Left cardiac atrium (tissue), 4 donors: ENCODE data around the gene KRT81. TPM values are rescaled to one million over a fixed set of nuclear protein-coding genes. Genes with fewer than 3 reads are reported as not detected.

Source experiments
- ATAC-seq, 2 donors: fragments of 200-7000 bp; cut with Tn5 transposase; one replicate each; pipeline ENCODE4 v1.9.1; 2020; ENCODE audit warnings: mild to moderate bottlenecking in 2 of 2, moderate library complexity in 2 of 2
- DNase-seq: peaks from one replicate; pipeline ENCODE4 v3.0.0-alpha.2; 2020
- intact Hi-C, 2 donors: fragments of 100-400 bp; cut with DNase I; formaldehyde crosslinking; loops; one replicate each; pipeline versions ENCODE4 v1.14.1 to v1.15.1; 2022 to 2023
- total RNA-seq, 2 donors: library from RNA; stranded (reverse); fragmentation: NEBNext Ultra II Directional; extraction: Animal tissue kit (Norgen Biotek cat#: 25700); gene quantifications; one replicate each; pipeline ENCODE4 v1.2.1, GENCODE V29; 2021
- donor health status: DM: no; HTN: yes; CAD: no.
- donor health status: DM: no; HTN: yes; CAD: no; lungs with severe emphysema.
- donor health status: DM: yes; HTN: yes; CAD: no.
- donor health status: Dilated cardiomyopathy.

Gene KRT81
- total RNA-seq, 2 donors from 2014 or later: not detected

DNA sequence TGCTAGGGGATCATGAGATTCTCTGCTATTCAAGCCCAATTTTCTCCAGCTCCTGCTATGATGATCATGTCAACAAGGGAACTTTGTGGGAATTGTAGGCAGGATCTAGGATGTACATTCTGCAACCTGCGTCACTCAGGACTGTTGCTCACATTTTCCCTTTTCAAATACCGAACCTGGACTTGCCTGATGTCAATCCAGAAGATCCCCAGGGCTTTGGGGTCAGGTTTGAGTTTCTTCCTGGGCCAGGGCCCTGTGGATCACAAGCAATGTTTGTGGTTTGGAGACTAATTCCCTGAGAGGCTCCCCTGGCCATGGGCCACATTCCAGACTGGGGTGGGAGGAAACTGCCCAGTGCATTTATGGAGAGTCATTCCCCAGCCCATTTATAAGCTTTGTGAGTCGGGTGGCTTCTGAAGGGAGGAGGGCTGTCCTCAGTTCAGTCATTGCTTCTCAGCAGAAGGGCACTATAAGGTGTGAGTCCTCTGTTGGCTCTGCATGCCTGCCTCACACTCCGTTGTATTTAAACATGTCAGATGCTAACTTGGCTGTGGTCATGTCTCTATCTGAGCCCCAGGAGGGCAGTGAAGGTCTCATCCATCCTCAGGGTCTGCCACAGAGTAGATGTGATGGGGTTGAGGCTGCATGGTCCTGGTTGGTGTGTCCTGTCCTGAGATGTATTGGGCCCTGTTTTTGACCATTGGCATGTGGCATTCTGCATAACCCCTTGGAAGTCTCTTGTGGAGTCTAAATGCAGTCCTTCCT, 10.4 kb downstream of the KRT81 start:
- intact Hi-C loops: loop anchor here in 1 of 2 donors (2.0 kb wide), 1 partner anchor 120 kb away; no protein-coding TSS in a partner anchor
- ATAC-seq (peak; percentile 52 to 53), DNase-seq (peak; percentile 56)

DNA sequence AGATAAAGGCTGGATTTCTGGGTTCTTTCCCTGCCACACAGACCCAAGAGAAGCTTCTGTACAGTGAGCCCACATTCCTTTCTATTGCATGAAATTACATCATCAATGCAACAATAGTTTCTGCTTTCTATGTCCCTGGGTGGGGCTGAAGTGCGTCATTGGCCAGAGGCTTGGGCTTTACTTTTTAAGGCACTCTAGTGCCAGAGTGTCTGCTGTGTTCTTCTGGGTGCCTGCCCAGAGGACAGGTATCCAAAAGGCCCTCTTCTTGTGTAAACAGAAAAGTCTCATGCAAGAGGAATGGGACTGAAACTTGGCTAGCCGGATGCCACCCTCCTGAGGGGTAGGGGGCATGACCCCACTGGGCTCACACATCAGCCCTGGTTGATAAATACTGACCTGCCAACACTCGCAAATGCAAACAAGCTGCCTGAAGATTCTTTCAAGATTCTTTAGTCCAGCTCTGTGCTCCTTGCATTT, 11.0 kb downstream of the KRT81 start:
- DNase-seq: peak; percentile 61
- peak; percentile 12 to 68 for ATAC-seq
- intact Hi-C loops: loop anchor here in 1 of 2 donors (2.0 kb wide), 1 partner anchor 120 kb away; no protein-coding TSS in a partner anchor

DNA sequence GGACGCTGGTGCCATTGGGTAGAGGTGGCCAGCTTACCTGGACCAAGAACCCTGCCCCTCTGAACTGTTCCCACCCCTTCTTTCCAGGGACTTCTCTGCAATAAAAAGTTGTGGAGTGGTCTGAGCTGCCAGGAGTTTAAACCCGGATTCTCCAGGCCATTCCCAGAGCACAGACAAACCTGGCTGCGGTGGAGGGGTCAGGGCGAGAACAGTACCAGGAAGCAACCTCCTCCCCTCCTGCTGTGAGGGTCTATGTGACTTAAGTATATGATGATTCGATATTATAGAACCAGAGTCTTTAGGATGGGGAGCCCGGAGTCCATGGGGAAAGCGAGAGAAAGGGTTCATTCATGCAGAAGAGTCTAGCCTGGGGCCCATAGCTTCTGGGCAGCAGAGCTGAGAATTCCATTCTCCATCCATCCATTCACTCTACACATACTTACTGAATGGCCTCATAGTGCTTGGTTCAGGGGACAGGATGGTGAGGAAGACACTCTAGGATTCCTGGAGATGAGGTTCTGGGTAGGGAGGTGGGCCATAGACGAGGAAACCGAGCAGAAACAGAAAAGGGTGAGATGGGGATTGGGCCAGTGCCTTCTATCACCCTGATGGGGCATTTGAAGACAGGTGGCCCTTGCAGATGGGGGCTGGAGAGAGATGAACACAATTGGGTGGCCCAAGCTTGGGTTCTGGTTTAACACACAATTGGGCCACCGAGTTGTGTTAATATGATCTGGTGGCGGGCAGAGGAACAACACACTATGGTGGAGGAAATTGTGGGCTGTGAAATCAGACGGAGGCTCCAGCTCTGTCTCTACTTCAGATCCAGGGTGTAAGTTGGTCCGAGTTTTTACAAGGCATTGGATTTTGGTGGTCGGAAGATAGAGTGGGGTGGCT, 11.7 kb downstream of the KRT81 start:
- DNase-seq: no peak
- ATAC-seq: no peak
- intact Hi-C loops: loop anchor here in 1 of 2 donors (2.0 to 10.0 kb wide), 2 partner anchors 65 to 119 kb away; no protein-coding TSS in a partner anchor

DNA sequence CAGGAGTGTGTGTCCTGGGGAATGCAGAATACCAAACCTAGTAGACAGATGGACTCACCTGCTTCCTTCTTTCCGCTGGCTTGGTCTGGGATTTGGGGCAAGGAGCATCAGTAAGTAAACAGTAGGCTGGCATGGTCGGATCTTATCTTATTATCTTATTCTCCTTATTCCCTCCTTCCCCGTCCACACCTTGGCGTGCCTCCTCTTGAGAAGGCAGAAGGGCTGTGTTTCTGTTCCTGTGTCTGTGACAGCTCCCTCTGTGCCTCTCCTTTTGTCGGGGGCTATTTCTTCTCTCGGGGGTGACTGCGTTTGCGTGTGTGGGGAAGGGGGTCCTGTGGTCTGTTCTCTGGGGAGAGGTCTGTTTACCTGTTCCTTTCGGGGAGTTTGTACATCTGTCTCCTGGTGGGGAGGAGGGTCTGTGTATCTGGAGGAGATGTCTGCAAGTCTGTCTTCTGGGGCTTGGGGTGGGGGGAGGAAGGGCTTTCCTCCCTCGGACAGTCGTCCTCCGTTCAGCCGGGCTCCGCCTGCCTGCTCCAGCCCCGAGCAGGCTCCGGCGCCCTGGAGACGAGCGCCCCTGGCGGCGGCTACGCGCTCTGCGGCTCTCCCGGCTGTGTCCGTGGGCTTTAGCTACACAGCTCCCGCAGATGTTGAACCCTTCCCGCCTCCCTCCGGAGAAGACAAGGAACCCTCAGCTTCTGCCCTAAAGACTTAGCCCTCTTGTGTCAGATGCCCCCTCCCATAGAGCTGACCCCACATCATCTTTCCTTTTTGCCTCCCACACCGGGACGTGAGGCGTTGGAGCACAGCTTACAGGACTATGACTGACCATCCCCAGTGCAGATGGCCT, 12.5 kb downstream of the KRT81 start:
- DNase-seq (peak; percentile 77), ATAC-seq (peak; percentile 89 to 94)
- intact Hi-C loops: loop anchor here in 1 of 2 donors (10.0 kb wide), 1 partner anchor 64 kb away; no protein-coding TSS in a partner anchor

DNA sequence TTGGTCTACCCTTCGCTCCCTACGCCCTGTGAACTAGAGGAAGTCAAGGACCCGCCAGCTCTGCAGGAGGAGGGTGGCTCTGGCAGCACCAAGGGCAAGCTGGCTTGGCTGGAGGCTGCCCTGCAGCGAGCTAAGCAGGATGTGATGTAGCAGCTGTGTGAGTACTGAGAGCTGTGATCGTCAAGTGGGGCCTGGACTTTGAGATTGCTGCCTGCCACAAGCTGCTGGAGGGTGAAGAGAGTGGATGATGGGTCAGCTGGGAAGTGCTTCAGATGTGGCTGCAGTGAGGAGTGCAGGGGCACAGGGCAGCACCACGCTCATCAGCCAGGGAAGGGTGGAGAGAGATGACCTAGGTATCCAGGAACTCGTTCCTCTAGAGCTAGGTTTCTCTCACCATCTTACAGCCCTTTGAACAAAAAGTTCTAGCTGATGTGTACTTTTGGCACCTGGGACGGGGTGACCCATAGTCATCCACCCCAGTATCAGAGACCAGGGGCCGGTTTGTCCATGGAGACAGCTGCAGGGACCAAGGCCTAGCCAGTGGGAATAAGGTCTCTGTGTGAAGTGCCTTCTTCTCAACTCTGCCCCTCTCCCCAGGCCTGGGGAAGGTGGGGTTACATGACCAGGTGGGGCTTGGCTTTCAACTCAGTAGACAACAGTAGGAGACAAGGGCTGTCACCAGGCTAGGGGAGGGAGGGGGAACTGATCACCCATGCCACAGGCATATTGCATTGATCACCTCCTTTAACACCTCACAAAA, 13.7 kb downstream of the KRT81 start:
- intact Hi-C loops: loop anchor here in 1 of 2 donors (10.0 kb wide), 1 partner anchor 63 kb away; no protein-coding TSS in a partner anchor
- ATAC-seq (no peak), DNase-seq (no peak)

DNA sequence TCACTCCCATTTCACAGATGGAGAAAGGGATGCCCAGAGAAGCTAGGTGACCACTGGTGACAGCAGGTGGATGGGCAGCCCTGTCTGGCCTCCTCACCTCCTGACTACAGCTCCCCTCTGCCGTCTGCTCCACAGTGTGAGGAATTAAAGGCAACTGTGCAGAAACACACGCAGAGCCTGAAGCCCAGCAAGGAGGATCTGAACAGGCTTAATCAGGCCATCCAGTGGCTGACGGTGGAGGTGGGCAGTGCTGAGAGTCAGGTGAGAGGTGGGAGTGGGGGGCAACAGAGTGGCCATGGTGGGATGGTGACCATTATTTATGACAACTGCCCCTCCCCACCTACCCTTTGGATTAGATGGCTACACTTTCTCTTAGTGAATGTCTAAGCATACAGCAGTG, 15.6 kb downstream of the KRT81 start:
- DNase-seq: no peak
- intact Hi-C loops: loop anchor here in 1 of 2 donors (10.0 kb wide), 1 partner anchor 61 kb away; no protein-coding TSS in a partner anchor
- no peak for ATAC-seq

DNA sequence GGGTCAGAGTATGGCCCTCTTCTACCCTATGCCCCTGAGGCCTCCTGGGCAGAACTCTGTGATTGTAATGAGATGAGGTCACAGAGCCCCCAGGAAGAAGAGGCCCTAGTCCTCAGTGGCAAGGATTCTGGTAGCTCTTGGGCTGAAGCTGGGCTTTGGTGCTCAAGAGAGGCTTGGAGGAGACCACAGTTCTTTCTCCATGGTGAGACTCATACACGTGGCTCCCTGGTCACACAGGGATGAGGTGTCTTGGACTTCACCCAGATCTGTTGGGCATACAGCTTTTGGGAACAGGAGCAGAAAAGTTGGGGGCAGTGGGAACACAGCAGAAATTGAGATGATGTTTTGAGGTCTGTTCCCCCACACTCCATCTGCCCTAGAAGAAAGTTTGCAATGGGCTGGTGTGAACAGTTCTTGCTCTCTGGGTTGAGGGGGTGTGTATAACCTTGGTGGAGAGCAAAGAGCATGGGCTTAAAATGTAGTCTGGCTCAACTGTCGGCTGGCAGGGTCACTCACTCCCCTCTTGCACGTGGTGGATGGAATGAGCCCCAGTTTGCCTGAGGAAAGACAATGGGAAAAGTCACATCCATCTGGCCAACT, 16.7 kb downstream of the KRT81 start, which contains the start of gene KRT86:
Gene KRT86 (plus strand): TSS at position 125 of the 600 bp plus-strand sequence. CDS start 27,272 bp downstream, outside the sequence.
- DNase-seq (no peak), ATAC-seq (no peak)
- intact Hi-C loops: loop anchor here in 1 of 2 donors (10.0 kb wide), 1 partner anchor 60 kb away; no protein-coding TSS in a partner anchor

DNA sequence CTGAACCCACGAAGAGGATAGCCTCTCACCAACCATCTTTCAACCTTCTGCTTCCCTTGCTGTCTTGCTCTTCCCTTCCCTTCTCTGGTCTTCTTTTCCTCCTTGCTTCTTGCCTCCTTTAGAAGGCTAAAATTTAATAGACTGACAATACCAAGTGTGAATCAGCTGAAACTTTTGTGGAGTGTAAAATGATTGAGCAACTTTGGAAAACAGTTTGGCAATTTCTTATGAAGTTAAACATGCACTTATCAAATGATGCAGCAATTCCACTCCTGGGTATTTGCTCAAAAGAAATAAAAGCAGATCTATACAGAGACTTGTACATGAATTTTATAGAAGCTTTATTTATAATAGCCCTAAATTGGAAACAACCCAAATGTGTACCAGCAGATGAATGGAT, 20.2 kb downstream of the KRT81 start:
- DNase-seq (no peak), ATAC-seq (no peak)
- intact Hi-C loops: loop anchor here in 1 of 2 donors (10.0 kb wide), 1 partner anchor 56 kb away; no protein-coding TSS in a partner anchor

DNA sequence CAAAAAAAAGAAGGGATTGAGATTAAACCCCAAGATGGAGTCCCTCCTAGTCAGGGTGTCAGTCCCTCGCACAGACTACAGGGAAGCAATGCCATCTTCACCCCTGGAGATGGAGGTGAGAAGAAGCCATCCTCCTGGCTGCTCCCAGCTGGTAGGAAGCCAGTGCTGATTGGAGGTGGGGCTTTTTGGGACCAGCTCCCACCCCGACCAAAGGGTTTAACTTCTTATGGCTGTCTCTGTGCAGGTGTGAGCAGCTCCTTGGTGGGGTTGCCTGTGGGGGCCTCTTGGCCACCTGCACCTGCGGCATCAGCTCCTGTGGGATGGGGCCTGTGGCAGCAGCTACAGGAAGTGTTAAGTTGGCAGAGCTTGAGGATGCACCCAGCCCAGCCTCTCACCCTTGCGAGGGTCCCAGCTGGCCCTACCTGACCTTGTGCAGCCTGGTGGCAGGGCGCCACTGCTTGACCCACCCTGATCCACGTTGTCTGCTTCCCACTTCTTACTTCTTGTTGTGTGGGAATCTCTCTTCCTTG, 20.7 kb downstream of the KRT81 start:
- no peak for DNase-seq
- no peak for ATAC-seq
- intact Hi-C loops: loop anchor here in 1 of 2 donors (10.0 kb wide), 1 partner anchor 56 kb away; no protein-coding TSS in a partner anchor

DNA sequence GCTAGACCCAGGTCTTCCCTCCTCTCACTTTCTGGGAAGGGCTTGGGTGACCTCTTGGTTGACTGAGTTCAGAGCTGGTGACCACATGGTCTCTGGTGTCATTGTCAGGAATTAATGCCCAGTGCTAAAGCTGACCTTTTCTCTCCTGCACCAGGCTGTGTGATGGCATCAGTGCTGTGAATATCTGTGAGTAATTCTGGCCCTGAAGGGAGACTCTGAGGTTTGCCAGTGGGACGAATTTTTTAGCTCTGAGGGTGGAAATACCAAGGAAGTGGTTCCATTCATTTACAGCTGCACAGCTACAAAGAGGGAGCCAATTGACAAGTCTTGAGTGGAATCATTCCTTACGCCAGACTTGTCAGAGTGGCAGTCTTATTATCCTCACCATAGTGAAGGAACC, 23.1 kb downstream of the KRT81 start:
- ATAC-seq: no peak
- intact Hi-C loops: no loop called here
- DNase-seq: no peak

DNA sequence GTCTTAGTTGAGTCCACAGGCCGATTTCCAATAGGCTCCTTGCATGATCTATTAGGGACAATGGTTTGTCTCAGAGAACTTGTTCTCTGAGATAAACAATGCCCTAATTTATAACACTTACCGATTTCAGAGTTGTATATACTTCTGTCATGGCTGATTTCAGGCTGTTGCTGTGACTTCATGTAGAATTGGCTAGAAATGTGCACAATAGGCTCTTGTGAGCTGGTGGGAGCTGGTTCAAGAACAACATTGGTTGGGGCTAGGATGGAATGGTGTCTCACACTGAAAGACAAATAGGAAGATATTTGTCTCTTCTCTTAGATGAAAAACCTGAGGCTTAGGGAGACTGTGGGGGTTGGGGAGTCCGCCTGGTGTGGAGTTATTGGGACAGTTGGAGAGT, 23.6 kb downstream of the KRT81 start:
- no peak for ATAC-seq
- DNase-seq: no peak
- intact Hi-C loops: no loop called here

DNA sequence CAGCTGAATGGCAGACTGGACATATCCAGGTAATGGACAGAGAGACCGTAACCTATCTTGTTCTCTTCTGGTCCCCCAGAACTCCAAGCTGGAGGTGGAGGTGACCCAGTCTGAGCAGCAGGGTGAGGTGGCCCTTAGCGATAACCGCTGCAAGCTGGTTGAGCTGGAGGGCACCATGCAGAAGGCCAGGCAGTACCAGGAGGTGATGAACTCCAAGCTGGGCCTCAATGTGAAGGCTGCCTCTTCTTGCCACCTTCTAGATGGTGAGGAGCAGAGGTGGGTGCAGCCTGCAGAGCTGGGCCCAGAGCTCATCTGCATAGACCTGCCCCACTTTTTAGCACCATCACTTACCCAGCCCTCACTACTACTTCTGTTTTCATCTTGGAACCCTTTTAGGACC, 24.1 kb downstream of the KRT81 start:
- intact Hi-C loops: no loop called here
- DNase-seq: no peak
- ATAC-seq: no peak

DNA sequence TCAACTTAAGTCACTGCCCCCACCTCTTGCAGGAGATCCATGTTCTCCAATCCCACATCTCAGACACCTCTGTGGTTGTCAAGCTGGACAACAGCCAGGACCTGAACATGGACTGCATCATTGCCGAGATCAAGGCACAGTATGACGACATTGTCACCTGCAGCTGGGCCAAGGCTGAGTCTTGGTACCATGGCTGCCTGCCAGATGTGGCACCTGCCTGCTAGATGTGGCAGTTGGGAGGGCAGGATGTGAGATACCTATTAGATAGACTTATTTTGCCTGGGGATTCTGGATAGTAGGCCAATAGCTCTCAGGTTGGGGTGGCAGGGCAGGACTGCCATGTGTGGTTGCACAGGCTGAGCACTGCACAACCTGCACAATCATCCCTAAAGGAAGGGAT, 24.8 kb downstream of the KRT81 start:
- peak; percentile 66 for DNase-seq
- intact Hi-C loops: no loop called here
- ATAC-seq: no peak

DNA sequence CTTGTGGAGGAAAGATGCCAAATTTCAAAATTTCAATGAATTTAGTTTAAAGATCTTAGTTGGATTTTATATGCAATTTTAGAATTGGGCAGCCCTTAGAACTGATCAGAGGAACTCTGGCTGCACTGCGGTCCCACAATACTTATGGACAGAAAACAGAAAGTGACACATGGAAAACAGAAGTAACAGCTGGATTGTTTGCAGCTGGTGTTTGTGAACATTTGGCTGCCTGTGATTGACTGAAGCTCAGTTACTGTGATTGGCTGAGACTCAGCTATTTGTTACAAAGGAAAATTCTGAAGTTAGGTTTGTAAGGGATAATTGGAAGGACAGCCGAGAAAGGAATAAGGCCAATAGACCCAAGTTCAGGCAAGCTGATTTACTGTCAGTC, 26.9 kb downstream of the KRT81 start:
- no peak for DNase-seq
- peak in 1 of 2 donors; percentile 34 for ATAC-seq
- intact Hi-C loops: no loop called here

DNA sequence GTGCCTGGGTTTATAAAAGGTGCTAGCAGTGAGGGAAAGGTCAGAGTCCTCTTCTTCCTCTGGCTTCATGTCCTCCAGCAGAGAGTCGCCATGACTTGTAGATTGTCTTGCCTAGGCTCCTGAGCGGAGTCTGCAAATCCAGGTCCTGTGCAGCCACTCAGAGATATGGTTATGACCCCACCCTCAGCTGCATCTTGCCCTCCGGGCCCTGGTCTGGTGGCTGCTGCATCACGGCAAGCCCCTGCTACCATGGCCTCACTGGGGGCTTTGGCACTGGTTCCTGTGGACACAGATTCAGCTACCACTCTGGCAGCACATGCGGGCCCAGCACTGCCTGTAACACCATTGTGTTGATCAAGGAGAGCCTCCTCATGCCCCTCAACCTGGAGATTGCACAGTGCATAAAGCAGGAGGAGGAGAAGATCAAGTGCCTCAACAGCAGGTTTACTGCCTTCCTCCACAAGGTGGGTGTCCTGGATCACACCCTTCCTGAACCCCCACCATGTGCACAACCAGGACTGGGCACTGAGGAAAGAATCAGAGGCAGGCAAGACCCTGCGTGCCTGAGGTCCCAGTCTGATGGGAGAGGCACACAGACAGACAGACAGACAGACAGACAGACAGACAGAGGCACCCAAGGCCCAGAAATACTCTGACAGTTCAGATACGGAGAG, 27.4 kb downstream of the KRT81 start:
- no peak for ATAC-seq
- intact Hi-C loops: no loop called here
- DNase-seq: no peak

DNA sequence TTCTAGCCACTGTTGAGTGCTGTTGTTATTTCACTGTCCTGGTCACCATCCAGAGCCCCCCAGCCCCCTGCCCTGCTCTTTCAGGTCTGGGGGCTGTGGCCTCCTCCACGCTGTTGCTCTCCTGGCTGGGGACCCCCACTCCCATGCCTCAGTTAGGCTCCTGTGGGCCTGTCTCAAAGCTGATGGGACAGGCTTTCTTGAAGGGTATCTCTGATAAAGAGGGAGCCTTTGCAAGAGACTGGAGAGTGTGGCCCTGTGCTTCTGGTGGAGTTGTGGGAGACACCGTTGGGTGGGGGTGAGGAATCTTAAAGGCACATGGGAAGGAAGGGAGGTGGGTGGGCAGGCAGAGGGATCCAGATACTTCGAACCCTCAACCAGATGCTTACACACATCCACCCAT, 29.0 kb downstream of the KRT81 start:
- ATAC-seq: no peak
- DNase-seq: no peak
- intact Hi-C loops: no loop called here

DNA sequence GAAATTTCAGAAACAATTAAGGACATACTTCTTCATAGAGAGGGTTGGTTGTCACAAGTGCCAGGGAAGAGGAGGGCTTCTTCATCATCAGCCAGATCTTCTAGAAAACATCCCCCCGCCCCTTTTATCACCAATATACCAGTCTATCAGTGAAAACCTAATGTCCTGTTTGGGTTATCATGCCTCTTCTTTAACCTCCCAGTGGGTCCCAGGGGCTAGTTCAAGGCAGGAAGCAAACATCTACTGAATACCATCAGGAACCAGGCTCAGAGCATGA, 30.2 kb downstream of the KRT81 start:
- intact Hi-C loops: no loop called here
- DNase-seq: no peak
- ATAC-seq: no peak
